SIG-M5 treated with dmso at 0.1 percent for 504 hours (cell line): Measurements from ENCODE around the gene COMMD10.

Source experiments
- DNase-seq: peaks from one replicate; lab custom pipeline; 2025; ENCODE audit not compliant: unreplicated experiment; lab: John Stamatoyannopoulos, UW

COMMD10 gene

GRCh38 chr5:116289276-116289675 lies 204.5 kb downstream of the COMMD10 start:
- DNase-seq, result no peak

- no peak for DNase-seq
Measured at GRCh38 chr5:116291271-116291670, 206.4 kb downstream of the COMMD10 start.

GRCh38 chr5:116292321-116292720 lies 207.5 kb downstream of the COMMD10 start:
- no peak for DNase-seq

DNA sequence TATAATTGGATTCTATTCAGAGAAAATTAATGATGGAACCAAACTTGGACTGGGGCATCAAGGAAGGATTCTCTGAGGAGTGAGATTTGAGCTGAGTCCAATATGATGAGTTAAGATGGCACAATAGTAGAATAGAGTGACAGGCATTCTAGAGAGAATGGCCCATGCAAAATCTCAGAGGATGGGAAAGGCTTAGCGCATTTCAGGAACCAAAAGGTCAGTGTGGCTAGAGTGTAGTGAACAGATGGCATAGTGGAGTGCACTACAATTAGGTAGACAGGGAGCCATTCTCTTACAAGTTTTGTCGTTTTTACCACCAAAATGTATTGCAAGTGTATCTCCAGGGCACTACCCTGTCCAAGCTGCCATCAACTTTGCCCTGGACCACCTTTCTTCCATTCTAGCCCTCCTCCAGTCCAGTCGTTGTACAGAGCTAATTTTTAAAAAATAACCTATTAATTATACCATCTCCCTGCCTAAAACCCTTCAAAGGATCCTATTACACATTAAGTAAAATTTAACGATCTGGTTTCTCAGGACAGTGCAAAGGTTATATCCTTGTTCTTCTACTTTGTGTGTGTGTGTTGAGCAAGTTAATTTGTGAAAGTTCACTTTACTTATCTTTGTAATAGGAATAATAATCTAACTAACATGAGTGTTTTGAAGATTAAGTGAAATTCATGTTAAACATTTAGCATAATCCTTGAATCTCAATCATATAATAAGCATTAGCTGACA lies 211.7 kb downstream of the COMMD10 start:
- DNase-seq, result no peak

GRCh38 chr5:116297296-116297814 lies 212.5 kb downstream of the COMMD10 start:
- DNase-seq, result no peak

- DNase-seq, result no peak
Measured at GRCh38 chr5:116299746-116300640, 215.2 kb downstream of the COMMD10 start.

- DNase-seq, result no peak
Measured at GRCh38 chr5:116301110-116301509, 216.3 kb downstream of the COMMD10 start.

GRCh38 chr5:116303340-116303739 lies 218.5 kb downstream of the COMMD10 start:
- DNase-seq, result no peak

- no peak for DNase-seq
Measured at GRCh38 chr5:116303810-116304209, 219.0 kb downstream of the COMMD10 start.

GRCh38 chr5:116305899-116306298 lies 221.1 kb downstream of the COMMD10 start:
- DNase-seq, result no peak

- no peak for DNase-seq
Measured at GRCh38 chr5:116306846-116307245, 222.0 kb downstream of the COMMD10 start.

DNA sequence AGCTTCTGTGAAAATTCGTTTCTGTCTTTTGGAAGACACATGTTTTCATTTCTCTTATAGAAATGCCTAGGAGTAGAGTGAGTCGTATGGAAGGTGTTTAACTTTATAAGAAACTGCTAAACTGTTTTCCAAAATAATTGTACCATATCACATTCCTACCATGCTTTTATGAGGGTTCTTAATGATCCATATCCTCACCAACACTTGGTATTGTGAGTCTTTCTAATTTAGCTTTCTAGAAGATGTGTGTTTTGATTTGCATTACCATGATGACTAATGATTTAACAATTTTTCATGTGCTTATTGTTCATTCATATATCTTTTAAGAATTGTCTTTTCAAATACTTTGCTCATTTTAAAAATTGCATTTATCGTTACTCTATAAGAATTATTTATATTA lies 223.6 kb downstream of the COMMD10 start:
- DNase-seq, result no peak

DNA sequence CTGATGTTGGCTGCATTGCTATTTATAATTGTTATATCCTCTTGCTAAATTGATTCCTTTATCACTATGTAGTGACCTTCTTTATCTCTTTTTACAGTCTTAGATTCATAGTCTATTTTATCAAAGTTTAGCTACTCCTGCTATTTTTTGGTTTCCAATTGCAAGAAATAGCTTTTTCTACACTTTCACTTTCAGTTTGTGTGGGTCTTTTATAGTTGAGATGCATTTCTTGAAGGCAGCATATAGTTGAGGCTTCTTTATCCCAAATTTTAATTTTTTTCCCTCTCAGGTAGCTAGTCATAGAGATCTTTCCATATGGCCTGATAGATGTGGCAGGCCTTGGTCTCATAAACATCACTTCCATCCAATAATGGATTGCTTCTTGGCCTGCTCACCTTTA lies 228.5 kb downstream of the COMMD10 start:
- DNase-seq, result no peak

DNA sequence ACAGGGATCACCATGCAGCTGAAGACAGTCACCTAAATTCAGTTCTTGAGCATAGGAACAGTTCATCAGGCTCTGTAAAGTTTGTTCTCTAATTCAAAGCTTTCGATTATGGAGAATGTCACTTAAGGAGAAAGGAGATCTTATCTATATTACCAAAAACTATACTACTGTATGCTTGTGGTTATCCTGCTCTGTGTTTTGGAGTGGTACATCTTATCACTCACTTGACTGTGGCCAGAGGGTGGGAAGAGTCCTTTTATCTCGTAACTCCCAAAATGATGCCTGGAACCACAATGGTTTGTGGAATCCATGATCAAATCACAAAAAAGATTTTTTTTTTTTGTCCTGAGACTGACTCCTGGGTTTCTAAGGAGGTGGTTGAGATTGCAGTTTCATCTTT lies 230.7 kb downstream of the COMMD10 start:
- no peak for DNase-seq

DNA sequence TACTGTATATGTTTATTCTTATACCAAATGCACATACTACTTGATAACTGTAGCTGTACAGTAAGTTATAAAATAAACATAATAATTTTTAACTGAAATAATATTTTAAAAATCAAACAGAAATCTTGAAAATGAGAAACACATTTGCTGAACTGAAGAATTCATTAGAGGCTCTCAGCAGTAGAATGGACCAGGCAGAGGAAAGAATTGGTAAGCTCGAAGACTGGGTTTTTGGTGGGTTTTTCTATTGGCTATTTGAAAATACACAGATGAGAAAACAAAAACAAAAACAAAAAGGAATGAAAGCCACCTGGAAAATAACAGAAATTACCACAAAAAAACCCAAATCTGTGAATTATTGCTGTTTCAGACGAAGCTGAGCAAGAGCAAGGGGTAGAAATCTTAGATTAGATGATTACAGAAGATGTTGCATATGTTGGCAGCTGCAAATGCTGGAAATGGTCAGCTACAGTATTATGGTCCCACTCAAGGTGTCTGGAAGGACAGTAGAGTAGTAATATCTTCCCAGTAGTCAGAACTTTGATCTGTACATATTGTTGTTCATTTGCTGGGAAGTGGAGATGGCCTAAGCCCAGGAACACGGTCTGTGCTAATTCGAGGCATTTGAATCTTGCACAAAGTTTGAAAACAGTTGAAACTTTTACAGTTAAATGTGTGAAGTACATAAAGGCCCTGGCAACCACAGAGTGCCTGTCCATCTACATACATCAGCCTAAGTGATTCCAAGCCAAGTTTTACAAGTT lies 233.4 kb downstream of the COMMD10 start:
- DNase-seq, result no peak

GRCh38 chr5:116320486-116320885 lies 235.7 kb downstream of the COMMD10 start:
- no peak for DNase-seq

DNA sequence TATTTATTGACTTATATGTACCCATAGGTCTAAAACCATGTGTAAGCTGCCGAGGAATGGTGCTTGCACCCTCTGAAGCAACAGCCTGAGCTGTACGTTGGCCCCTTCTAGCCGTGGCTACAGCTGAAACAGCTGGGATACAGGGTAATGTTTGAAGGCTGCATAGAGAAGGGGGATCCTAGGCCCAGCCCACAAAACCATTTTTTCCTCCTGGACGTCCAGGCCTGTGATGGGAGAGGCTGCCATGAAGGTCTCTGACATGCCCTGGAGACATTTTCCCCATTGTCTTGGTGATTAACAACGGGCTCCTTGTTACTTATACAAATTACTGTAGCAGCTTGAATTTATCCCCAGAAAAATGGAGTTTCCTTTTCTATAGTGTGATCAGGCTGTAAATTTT lies 244.7 kb downstream of the COMMD10 start:
- DNase-seq, result no peak

GRCh38 chr5:116340799-116341198 lies 256.0 kb downstream of the COMMD10 start:
- DNase-seq, result peak; percentile 24
